ENCODE data around the gene DIDO1. TPM values are rescaled to one million over a fixed set of nuclear protein-coding genes. Genes with fewer than 3 reads are reported as not detected.

Gene DIDO1
- total and polyA plus RNA-seq, 2 of the 13 experiments (the other 11 are each of a cell fraction or from before 2014, with no cell fraction given) = 75.0 to 75.1 TPM

DNA sequence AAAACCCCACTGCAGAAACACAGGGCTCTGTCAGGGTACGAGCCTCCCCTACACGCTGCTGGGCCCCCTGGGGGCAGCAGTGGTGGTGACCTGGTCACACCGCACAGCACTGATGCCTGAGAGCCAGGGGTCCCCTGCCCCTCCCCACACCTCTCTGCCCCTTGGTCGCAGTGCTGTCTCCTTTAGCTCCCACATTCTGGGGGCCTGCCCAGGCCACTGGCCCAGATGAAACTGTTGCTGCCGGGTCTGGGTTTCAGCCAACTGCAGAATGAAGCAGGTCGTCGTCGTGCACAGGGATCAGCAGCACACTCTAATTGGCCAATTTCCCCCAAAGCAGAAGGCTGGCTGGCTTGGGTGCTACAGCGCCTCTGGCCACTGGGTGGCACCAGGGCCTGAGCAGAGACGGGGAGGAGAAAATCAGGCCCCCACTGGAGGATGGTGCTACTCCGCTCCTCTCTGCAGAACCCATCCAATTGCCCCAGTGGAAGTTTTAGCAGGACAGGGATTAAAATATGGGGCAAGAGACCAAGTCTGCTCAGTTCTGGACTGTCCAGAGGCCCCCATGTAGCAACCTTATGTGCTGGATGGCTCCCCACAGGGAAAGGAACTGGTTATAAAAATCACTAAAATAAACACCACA is 26.1 kb downstream of the DIDO1 start (continued):
- TF ChIP-seq, protein P1, sequence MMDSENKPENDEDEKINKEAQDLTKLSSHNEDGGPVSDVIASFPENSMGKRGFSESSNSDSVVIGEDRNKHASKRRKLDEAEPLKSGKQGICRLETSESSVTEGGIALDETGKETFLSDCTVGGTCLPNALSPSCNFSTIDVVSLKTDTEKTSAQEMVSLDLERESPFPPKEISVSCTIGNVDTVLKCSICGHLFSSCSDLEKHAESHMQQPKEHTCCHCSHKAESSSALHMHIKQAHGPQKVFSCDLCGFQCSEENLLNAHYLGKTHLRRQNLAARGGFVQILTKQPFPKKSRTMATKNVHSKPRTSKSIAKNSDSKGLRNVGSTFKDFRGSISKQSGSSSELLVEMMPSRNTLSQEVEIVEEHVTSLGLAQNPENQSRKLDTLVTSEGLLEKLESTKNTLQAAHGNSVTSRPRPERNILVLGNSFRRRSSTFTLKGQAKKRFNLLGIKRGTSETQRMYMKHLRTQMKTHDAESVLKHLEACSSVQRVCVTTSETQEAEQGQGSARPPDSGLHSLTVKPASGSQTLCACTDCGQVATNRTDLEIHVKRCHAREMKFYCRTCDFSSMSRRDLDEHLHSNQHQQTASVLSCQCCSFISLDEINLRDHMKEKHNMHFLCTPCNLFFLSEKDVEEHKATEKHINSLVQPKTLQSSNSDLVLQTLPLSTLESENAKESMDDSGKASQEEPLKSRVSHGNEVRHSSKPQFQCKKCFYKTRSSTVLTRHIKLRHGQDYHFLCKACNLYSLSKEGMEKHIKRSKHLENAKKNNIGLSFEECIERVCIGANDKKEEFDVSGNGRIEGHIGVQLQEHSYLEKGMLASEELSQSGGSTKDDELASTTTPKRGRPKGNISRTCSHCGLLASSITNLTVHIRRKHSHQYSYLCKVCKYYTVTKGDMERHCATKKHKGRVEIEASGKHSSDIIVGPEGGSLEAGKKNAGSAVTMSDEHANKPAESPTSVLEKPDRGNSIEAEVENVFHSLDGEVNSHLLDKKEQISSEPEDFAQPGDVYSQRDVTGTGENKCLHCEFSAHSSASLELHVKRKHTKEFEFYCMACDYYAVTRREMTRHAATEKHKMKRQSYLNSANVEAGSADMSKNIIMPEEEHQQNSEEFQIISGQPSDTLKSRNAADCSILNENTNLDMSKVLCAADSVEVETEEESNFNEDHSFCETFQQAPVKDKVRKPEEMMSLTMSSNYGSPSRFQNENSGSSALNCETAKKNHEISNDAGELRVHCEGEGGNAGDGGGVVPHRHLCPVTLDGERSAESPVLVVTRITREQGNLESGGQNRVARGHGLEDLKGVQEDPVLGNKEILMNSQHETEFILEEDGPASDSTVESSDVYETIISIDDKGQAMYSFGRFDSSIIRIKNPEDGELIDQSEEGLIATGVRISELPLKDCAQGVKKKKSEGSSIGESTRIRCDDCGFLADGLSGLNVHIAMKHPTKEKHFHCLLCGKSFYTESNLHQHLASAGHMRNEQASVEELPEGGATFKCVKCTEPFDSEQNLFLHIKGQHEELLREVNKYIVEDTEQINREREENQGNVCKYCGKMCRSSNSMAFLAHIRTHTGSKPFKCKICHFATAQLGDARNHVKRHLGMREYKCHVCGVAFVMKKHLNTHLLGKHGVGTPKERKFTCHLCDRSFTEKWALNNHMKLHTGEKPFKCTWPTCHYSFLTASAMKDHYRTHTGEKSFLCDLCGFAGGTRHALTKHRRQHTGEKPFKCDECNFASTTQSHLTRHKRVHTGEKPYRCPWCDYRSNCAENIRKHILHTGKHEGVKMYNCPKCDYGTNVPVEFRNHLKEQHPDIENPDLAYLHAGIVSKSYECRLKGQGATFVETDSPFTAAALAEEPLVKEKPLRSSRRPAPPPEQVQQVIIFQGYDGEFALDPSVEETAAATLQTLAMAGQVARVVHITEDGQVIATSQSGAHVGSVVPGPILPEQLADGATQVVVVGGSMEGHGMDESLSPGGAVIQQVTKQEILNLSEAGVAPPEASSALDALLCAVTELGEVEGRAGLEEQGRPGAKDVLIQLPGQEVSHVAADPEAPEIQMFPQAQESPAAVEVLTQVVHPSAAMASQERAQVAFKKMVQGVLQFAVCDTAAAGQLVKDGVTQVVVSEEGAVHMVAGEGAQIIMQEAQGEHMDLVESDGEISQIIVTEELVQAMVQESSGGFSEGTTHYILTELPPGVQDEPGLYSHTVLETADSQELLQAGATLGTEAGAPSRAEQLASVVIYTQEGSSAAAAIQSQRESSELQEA (CRISPR knock-in tag; IDR thresholded peaks at IDR 0.05; ENCODE audit: not compliant biosample characterization) = peak; percentile 62
- TF ChIP-seq, protein P2, sequence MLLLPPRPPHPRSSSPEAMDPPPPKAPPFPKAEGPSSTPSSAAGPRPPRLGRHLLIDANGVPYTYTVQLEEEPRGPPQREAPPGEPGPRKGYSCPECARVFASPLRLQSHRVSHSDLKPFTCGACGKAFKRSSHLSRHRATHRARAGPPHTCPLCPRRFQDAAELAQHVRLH (CRISPR knock-in tag; IDR thresholded peaks at IDR 0.05; ENCODE audit: borderline replicate concordance, low read depth) = no peak; the same call in 1 of the 2 replicates
- TF ChIP-seq, protein P3, sequence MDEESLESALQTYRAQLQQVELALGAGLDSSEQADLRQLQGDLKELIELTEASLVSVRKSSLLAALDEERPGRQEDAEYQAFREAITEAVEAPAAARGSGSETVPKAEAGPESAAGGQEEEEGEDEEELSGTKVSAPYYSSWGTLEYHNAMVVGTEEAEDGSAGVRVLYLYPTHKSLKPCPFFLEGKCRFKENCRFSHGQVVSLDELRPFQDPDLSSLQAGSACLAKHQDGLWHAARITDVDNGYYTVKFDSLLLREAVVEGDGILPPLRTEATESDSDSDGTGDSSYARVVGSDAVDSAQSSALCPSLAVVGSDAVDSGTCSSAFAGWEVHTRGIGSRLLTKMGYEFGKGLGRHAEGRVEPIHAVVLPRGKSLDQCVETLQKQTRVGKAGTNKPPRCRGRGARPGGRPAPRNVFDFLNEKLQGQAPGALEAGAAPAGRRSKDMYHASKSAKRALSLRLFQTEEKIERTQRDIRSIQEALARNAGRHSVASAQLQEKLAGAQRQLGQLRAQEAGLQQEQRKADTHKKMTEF (CRISPR knock-in tag; IDR thresholded peaks at IDR 0.05) = peak; percentile 85
- TF ChIP-seq NR2C2 (CRISPR knock-in tag; IDR thresholded peaks at IDR 0.05; ENCODE audit: borderline replicate concordance) (no peak), ZNF430 (CRISPR knock-in tag; IDR thresholded peaks at IDR 0.05) (peak; percentile 94), MEIS1 (CRISPR knock-in tag; IDR thresholded peaks at IDR 0.05; ENCODE audit: borderline replicate concordance) (no peak), POLR2A (IDR thresholded peaks at IDR 0.05; ENCODE audit: insufficient read depth in 1 of 2, low read depth in 2 of 2, low read length in 2 of 2) (peak in 1 of 2 experiments; percentile 78; a peak in 2 of 4 replicates), RBAK (CRISPR knock-in tag; IDR thresholded peaks at IDR 0.05) (no peak), NONO (IDR thresholded peaks at IDR 0.05) (no peak), NONO (CRISPR knock-in tag; conservative IDR thresholded peaks at IDR 0.05) (peak; percentile 97), ZNF510 (CRISPR knock-in tag; IDR thresholded peaks at IDR 0.05; ENCODE audit: low read depth) (peak; percentile 91; the same call in 1 of the 2 replicates), ZNF792 (CRISPR knock-in tag; IDR thresholded peaks at IDR 0.05) (peak; percentile 52; the same call in 1 of the 2 replicates), NCOA1 (CRISPR knock-in tag; IDR thresholded peaks at IDR 0.05) (no peak)
- TF ChIP-seq, protein P4, sequence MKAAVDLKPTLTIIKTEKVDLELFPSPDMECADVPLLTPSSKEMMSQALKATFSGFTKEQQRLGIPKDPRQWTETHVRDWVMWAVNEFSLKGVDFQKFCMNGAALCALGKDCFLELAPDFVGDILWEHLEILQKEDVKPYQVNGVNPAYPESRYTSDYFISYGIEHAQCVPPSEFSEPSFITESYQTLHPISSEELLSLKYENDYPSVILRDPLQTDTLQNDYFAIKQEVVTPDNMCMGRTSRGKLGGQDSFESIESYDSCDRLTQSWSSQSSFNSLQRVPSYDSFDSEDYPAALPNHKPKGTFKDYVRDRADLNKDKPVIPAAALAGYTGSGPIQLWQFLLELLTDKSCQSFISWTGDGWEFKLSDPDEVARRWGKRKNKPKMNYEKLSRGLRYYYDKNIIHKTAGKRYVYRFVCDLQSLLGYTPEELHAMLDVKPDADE (CRISPR knock-in tag; IDR thresholded peaks at IDR 0.05) = peak; percentile 94
- TF ChIP-seq, protein P5, sequence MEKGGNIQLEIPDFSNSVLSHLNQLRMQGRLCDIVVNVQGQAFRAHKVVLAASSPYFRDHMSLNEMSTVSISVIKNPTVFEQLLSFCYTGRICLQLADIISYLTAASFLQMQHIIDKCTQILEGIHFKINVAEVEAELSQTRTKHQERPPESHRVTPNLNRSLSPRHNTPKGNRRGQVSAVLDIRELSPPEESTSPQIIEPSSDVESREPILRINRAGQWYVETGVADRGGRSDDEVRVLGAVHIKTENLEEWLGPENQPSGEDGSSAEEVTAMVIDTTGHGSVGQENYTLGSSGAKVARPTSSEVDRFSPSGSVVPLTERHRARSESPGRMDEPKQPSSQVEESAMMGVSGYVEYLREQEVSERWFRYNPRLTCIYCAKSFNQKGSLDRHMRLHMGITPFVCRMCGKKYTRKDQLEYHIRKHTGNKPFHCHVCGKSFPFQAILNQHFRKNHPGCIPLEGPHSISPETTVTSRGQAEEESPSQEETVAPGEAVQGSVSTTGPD (CRISPR knock-in tag; IDR thresholded peaks at IDR 0.05) = peak; percentile 56; the same call in 1 of the 2 replicates
- TF ChIP-seq, protein P6, sequence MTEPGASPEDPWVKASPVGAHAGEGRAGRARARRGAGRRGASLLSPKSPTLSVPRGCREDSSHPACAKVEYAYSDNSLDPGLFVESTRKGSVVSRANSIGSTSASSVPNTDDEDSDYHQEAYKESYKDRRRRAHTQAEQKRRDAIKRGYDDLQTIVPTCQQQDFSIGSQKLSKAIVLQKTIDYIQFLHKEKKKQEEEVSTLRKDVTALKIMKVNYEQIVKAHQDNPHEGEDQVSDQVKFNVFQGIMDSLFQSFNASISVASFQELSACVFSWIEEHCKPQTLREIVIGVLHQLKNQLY (CRISPR knock-in tag; IDR thresholded peaks at IDR 0.05) = no peak

Data from HepG2 (cell line).